Gastrocnemius medialis (tissue), 4 donors: ENCODE measurements around the gene IKBKE.

Experiments
- POLR2A ChIP-seq, 2 donors: fragments of 450-650 bp; IDR thresholded peaks; one replicate each; pipeline ENCODE4 v1.6.1; 2017; ENCODE audit warnings: antibody characterized with exemption in 2 of 2, mild to moderate bottlenecking in 2 of 2, moderate library complexity in 2 of 2
- TF ChIP-seq, protein P1 (sequence below), 5 experiments: fragments of 450-650 bp in 3 of 5; fragments of 200-600 bp in 2 of 5; sonication (generic) in 2 of 5; IDR thresholded peaks in 4 of 5; conservative IDR thresholded peaks in 1 of 5; 1 replicate in 4 of 5; 2 replicates in 1 of 5; pipeline ENCODE4 v1.5.1; 2016 to 2019; ENCODE audit warnings: antibody characterized with exemption in 5 of 5, mild to moderate bottlenecking in 3 of 5, moderate library complexity in 3 of 5

GRCh38 chr1:206484901-206485300 is 14.6 kb downstream of the IKBKE start:
- TF ChIP-seq, protein P1, sequence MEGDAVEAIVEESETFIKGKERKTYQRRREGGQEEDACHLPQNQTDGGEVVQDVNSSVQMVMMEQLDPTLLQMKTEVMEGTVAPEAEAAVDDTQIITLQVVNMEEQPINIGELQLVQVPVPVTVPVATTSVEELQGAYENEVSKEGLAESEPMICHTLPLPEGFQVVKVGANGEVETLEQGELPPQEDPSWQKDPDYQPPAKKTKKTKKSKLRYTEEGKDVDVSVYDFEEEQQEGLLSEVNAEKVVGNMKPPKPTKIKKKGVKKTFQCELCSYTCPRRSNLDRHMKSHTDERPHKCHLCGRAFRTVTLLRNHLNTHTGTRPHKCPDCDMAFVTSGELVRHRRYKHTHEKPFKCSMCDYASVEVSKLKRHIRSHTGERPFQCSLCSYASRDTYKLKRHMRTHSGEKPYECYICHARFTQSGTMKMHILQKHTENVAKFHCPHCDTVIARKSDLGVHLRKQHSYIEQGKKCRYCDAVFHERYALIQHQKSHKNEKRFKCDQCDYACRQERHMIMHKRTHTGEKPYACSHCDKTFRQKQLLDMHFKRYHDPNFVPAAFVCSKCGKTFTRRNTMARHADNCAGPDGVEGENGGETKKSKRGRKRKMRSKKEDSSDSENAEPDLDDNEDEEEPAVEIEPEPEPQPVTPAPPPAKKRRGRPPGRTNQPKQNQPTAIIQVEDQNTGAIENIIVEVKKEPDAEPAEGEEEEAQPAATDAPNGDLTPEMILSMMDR (IDR thresholded peaks at IDR 0.05 in 4 of 5, conservative IDR thresholded peaks at IDR 0.05 in 1 of 5): no peak
- no peak for TF ChIP-seq POLR2A (IDR thresholded peaks at IDR 0.05)
